HG02623 (cell line): ENCODE results near the gene SOX18.

Experiments
- ATAC-seq: cut with Tn5 transposase; IDR thresholded peaks from one replicate; pipeline ENCODE4 v1.9.1; 2021; ENCODE audit warnings: moderate library complexity; ENCODE audit not compliant: unreplicated experiment

Gene SOX18

DNA sequence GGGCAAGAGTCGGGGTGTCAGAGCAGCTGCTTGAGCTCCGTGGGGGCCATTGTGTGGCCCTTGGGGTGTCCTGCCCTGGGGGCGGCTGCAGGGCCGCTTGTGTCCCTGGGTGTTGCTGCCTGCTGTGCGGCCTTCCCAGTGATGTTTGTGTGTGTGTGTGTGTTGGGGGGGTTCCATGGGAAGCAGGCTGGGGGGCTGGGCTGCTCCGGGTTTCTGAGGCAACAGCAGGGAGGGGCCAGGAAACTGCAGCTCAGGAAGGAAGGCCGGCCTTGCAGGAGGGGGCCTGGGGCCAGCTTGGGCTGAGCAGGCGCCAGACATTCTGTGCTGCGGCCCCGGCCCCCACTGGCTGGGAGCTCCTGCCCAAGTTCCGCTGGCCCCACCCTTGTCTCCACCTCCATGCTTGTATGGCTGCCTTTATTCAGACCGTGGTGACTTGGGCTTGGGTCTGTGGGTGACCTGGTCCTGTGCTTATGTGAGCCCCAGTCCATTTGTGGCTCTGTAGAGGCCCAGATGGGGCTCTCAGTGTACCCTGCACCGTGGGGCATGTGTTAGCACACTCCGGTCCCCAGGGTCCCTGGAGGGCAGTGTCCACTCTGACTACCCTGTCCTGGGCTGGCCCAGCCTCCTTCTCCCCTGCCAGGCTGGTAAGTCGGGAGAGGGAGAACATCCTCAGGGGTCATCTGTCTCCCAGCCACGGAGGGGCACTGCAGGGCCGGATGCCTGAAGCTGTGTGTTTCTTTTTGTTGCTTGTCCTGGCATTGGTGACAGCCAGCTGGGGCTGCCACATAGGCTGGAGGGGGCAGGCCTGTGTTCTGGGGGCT is 4.6 kb upstream of the SOX18 start:
- no peak for ATAC-seq

DNA sequence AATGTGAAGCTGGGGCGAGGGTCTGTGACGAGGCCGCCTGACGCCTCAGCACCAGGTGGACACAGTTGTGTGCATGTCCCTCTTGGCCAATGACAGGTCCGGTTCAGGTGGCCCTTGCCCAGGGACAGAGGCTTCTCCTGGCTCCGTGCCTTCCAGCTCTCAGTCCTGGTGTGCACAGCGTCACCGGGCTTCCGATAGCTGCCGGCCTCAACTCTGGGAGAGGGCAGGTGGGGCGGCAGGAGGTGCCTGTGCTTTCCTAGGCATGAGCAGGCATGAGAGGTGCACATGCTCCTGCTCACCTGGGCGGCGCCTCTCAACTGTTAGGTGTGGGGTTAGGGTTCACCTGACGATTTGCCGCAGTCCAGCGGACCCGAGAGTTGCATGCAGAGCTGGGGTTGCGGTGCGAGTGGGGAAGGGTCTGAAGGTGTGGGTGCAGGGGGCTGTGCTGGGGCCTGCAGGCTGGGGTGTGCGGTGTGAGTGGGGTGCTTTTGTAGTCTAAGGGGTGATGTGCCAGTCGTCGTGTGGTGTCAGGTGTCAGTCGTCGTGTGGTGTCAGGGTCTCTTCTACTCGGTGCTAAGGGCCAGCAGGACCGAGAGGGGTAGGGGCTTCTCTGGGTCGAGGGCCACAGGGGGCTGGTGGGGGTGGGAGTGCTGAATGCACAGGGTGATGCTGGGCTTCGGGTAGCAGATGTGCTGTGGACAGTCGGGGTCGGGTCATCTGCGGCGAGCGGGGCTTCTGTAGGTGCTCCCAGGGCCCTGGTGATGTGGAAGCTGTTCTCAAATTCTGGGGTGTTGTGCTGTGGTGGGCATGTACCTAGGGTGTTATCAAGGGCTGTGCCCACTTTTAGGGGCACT is 3.8 kb upstream of the SOX18 start:
- no peak for ATAC-seq

DNA sequence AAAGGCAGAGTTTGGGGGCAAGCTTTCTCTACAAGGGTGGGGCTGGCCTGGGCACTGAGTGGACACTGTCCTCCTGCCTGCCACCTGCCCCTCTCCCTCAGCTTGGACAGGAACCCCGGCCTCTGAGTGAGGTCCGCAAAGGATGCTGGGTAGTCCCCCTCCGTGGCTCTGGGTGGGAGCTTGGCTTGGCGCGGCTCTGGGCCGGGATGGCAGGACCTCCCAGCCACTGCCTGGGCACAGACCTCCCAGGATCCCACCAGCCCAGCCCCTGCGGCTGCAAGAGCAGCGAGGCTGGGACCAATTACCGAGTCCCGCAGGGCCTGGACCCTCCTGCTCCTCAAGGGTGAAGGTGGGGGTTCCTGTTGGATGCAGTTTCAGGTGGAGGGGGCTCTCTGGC is 2.9 kb upstream of the SOX18 start:
- ATAC-seq, result no peak

DNA sequence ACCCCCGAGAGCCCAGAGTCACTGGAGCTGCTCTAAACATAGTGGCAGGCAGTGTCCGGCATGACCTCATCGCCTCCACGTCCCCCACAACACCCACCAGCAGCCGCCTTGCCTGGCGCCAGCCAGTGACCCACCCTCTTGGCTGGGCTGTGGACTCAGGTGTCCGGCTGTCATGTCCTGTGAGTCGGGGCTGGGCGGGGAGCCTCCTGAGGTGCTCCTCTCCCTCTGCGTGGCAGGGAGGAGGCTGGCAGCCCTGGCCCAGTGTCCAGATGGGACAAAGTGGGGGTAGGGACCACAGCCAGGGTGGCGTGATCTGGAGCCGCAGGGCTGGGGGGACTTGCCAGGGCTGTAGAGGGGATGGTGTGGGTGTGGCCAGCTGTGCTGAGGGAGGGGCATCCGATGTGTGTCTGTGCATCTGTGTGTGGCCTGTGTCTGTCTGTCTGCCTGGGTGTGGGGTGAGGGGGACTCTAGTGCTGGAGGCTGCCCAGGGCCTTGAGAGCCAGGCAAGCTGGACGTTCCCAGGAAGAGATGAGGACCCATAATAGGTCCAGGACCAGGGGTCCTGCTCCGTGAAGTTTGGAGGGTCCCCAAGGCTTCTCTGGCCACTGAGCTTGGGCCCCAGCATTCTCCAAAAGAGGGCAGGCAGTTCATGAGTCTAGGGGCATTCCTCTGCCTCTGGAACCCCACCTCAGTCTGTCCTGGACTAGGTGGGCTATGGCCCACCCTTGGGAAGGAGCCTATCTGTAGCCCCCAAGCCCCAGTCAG is 2.3 kb upstream of the SOX18 start:
- no peak for ATAC-seq

DNA sequence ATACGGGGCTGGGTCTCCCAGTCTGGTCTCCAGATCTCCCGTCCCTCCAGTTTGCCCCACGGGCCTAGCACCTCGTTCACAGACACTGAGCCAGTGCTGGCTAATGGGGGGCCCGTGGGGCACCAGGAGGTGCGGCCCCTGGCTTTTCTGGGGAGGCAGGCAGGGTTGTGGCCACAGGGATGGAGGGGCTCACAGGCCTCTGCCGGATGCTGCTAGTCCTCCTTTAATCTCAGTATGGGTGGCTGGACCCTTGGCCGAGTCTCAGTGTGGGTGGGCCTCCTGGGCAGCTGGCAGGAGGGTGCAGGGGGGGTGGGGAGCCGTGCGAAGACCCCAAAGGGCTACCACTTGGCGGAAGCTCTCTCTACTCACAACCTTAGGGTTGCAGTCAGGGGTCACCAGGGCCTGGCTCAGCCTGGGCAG is 1.6 kb upstream of the SOX18 start:
- ATAC-seq, result no peak

DNA sequence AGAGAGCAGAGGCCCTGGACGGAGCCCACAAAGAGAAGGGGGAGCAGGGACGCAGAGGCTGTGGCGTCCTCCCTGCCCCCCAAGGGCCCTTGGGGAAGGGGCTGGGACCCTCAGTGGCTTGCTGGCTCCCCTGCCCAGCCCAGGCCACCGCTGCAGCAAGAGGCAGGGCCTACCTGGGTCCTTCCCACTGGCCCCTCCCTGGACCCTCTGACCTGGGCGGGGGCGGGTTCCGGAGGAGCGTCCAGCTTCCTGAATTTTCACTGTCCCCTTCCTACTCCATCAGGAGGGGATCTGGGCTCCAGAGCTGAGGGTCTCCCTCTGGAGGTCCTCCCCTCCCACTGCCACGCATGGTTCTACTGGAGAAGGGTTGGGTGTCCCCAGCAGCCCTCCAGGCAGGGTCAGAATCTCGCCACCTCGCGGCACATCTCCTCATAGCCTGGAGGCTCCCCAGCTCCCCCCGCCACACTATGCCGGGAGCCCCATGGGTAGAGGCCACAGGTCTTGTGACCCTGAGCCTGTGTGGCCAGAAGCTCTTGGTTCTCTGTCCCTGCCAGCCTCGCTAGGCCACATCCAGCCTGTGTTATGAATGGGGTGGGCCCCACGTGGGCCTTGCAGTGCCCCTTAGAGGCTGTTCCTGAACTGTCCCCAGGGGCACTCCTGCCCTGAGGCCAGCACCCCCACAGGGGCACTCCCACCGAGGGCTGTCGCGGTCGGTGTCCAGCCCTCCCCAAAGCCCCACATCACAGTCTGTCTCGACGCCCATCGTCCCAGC is 1.0 kb upstream of the SOX18 start:
- no peak for ATAC-seq

DNA sequence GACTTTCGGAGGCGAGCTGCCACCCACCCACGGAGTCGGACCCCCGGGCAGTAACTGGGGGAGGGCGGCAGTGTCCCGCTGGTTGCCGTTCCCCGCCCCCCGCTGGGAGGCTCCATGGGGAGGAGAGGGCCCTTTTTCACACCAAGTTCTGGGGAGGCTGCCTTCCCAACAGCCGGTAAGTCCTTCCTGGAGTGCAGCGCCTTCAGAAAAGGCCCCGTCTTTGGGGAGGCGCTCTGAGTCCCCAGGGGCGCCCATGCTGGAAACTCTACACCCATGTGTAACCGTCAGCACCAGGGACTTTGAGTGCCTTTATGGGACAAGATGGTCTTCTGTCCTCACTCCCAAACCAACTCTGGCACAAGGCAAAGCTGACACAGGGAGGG is 430 bp upstream of the SOX18 start:
- no peak for ATAC-seq

DNA sequence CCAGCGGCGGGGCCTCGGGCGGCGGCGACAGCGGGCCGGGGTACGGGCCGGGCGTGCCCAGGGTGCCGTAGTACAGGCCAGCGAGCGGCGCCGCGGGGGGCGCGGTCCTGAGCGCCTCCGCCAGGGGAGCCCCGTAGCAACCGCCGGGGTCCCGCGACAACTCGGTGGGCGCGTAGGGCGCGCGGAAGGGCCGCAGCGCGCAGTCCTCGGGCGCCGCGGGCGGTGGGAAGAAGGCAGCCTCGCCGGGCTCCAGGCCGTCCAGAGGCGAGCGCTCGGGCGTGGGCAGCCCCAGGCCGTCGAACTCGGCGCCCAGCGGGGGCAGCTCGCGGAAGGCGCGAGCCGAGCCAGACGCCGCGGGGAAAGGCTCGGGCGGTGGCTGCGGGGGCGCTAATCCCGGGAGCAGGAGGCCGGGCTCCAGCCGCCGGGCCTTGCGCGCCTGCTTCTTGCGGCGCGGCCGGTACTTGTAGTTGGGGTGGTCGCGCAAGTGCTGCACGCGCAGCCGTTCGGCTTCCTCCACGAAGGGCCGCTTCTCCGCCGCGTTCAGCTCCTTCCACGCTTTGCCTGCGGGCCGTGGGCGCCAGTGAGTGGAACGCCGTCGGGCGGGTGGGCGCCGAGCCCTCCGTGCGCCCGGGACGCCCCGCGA is 916 bp downstream of the SOX18 start:
- ATAC-seq, result no peak

DNA sequence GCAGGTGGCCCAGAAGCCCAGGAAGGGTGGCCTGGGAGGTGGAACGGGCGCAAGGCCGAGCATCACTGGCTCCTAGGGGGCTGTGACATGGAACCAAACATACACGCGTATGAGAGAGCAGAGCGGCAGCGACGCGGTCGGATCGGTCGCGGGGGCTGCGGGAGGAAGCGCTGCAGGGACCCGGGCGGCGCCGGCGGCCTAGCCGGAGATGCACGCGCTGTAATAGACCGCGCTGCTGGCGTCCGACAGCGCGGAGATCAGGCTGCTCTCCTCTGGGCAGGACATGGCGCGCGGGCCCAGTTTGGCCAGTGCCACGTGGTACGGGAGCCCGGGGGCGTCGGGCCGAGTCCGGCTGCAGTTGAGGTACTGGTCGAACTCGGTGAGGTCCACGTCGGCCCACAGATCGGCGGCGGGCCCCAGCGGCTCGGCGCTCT is 1.5 kb downstream of the SOX18 start:
- no peak for ATAC-seq

DNA sequence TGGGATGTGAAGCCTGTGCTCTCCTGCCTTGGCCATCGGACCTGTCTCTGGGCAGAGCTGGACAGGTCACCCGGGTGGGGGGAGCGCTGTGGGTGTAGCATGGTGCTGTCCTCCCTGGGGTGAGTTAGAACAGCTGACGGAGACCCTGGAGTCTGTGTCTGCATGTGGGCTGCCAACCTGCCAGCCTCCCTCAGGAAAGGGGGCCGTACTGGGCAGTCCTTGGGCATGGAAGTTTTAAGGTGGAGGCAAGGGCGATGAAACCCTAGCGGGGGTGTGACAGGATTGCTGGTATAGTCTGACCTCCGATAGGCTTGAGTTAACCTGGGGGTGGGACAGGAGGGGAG is 2.4 kb downstream of the SOX18 start:
- ATAC-seq, result no peak

DNA sequence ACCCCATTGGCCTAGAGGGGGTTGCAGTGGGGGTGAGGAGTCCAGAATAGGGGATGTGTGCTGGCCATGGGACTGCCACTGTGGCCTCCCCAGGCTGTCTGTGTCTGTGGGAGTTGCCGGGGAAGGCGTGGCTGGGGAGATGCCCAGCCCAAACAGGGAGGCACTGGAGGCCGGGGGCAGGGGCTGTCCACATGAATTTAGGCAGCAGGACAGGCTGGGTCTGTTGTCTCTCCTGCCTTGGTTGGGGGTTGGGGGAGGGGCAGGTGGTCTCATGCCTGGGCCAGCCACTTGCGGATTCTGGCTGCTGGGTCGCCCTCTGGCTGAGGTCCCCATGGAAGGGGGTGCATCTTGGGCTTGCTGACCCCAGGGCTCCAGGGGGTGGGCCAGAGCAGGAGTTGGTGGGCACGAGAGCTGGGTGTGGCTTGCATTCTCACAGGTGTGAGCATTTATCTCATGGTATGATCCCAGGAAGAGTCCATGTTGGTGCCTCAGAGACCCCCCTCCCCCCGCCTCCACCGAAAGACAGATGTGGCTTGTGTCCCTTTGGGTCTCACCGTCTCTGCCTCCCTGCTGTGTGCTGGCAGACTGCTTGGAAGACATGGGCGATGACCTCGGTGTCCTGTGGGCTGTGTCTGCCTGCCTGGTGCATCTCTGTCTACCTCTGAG is 4.0 kb downstream of the SOX18 start:
- no peak for ATAC-seq

DNA sequence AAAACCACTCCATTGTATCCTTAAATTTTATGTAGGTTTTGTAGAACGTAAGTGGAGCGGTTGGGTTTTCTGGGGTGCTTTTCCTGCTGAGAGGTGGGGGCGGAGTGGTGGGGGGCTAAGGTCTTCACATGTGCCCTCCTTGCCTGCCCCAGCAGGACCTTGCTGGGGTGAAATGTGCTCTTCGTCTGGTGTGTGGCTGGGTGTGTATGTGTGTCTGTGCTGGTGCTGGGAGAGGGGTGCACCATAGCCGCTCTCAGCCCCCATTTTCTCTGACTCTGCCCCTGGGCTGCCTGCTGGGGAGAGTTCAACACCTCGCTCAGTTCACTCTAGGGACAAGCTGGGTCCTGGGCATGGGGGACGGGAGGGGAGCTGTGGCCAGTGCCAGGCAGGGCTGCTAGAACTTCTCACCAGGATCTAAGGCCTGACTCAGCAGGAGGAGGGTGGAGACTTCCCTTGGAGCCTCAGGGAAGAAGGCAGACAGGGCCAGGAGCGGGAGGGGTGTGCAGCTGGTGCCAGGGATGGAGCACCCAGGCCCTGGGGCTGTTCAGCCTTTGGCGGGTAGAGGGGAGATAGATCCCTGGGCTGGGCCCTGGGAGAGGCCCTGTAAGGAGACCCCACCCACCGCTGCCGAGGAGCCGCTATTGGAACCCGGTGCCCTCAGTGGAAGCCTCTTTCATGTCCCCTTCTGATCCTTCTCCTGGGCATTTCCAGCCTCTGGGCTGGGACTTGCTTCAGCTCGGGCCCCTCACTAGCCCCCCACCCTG is 4.8 kb downstream of the SOX18 start:
- no peak for ATAC-seq

DNA sequence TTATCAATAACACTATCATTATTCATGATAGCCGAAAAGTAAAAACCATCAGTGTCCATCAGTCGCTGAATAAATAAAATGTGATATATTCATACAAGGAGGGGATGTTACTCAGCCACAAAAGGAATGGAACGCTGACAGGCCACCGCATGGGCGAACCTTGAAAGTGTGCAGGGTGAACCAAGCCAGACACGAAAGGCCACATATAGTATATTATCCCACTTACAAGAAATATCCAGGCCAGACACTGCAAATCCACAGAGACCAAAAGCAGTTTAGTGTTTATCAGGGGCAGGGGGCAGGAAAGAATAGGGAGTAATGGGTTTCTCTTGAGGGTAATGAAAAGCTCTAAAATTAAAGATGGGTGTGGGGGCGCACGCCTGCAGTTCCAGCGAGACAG is 5.7 kb downstream of the SOX18 start:
- no peak for ATAC-seq

DNA sequence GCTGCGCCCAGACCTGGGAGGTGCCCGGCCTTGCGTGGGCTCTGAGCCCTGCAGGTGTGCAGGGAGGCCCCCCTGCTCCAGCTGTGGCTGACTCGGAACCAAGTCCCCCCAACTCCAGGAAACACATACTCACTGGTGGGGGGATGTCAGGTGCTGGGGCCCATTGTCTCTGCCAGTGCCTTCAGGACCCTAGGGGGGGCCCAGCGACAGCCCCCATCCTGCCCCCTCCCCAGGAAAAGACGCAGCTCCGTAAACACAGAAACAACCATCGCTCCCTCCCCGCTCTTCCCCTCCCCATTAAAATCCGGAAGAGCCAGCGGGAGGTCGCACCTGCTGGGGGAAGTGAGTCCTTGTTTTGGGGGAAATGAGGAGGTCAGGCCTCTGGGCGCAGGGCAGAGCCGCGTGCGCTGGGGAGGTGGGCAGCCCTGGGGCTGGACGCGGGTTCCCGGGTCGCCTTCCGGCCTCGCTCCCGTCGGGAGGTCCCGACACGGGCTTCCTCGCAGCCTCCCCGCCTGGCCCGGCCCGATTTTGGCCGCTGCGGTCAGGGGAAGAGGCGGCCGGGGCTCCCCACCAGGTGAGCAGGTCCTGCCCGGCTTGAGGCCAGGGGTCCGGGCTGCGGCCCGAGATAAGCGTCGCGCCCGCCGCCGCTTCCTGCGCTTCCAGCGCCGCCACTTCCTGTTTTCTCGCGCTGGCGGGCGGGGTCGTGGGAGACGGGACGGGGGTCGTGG is 7.2 kb downstream of the SOX18 start:
- no peak for ATAC-seq

DNA sequence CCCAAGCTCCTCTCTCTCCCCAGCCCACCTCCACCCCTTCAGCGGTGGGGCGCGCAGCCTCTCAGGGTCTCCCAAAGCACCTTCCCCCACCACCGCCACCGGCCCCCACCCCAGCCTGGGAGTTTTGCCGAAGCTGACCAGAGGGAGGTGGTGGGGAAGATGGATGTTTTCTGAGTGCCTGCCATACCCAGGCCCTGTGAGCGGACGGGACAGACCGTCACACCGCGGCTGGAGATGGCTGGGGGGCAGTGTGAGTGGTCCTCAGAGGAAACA is 7.7 kb downstream of the SOX18 start:
- ATAC-seq, result no peak

DNA sequence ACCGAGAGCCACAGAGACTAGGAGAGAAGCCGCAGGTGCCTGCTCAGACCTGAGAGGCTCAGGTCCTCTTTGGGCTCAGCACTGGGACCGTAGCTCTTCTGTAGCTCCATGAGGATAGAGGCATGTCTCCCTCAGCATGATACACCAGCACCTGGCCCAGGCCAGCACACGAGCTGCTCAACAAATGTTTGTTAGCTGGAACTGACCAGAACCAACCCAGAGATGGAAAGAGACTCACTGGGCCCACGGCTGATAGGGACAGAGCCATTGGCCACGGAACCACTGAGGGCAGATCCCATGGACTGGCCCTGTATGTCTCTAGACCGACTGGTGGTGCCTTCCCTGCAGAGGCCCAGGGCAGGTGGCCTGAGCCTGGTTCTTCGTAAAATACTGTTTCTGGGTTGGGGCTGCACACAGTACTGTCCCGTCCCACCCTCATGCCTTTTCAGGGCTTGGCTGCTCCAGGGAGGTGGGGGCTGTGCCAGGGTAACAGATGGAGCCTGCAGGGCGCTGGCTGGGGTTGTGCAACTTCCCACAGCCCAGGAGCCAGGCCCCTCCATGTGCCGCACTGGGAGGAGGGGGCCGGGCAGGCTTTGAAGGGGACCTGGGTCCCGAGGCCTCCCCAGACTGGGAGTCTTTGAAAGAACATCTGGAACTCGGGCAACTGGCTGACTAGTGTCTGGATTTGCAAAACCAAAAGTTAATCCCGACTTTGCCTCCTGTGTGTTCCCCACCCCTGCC is 8.2 kb downstream of the SOX18 start:
- ATAC-seq, result no peak

DNA sequence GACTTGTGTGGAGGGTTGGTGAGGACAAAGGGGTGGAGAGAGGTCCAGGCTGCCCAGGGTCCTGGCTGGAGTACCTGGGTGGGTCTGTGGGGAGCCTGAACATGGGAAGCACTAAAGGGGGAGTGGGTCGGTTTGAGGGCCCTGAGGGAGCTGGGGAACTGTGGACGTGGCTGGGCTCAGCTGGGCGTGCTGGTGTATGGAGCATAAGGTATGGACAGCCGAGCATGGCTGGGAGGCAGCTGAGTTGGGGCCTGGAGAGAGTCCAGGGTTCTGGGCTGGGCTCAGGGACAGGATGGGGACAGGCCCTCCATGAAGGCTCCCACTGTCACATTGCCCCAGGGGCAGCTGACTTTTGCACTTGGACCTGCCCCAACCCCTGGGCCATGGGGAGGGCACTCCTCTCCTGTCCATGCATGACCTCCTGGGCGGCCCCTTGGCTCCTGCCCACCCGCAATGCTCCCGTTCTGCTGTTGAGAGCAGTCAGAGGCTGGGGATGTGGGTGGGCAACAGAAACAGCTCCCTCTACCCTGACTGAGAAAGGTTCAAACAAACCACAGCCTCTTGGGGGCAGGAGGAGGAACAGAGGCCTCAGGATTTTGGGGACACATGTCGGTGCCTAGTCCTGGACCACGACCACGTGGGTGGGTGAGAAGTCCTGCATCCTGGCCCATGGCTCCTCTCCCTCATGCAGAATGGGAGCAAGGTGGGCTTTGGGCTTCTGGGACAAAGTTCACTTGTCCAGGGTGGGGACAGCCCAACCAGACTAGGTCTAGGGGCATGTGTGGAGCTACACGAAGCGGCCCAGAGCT is 9.0 kb downstream of the SOX18 start:
- no peak for ATAC-seq
